Mesenchymal stem cell (in vitro differentiated cells and primary cell): Measurements from ENCODE around the gene LRRC3C.
A peak's percentile ranks its signal among the peaks of the same experiment; 100 is the strongest.

Source experiments
- DNase-seq: peaks from one replicate; pipeline ENCODE4 v3.0.0-alpha.2; 2013
- H2AFZ ChIP-seq: one replicate; pipeline ENCODE4 v1.6.1; 2013; ENCODE audit warnings: low read depth, mild to moderate bottlenecking, control low read depth, inconsistent platforms, low read length, moderate library complexity
- H2AK5ac ChIP-seq: 2 replicates; pipeline ENCODE4 v1.6.1; 2013; ENCODE audit warnings: low read length, moderate library complexity, mild to moderate bottlenecking, inconsistent platforms; ENCODE audit not compliant: severe bottlenecking
- H2BK120ac ChIP-seq: one replicate; pipeline ENCODE4 v1.6.1; 2013; ENCODE audit warnings: low read depth, mild to moderate bottlenecking, inconsistent platforms, low read length, moderate library complexity
- H2BK12ac ChIP-seq, 2 experiments: one replicate each; pipeline ENCODE4 v1.6.1; 2013; ENCODE audit warnings: inconsistent platforms in 2 of 2, low read length in 2 of 2, mild to moderate bottlenecking in 2 of 2, moderate library complexity in 2 of 2, control low read depth in 1 of 2
- H2BK15ac ChIP-seq: one replicate; pipeline ENCODE4 v1.6.1; 2013; ENCODE audit warnings: mild to moderate bottlenecking, low read depth, inconsistent platforms; ENCODE audit not compliant: poor library complexity, severe bottlenecking
- H2BK5ac ChIP-seq: 2 replicates; pipeline ENCODE4 v1.6.1; 2013; ENCODE audit warnings: low read depth, mild to moderate bottlenecking, low read length, control low read depth, inconsistent platforms; ENCODE audit not compliant: poor library complexity, severe bottlenecking
- H3K14ac ChIP-seq, 2 experiments: one replicate each; pipeline ENCODE4 v1.6.1; 2013; ENCODE audit warnings: inconsistent platforms in 2 of 2, low read length in 2 of 2, control low read depth in 1 of 2, mild to moderate bottlenecking in 1 of 2, moderate library complexity in 1 of 2
- H3K18ac ChIP-seq, 2 experiments: one replicate each; pipeline ENCODE4 v1.6.1; 2013; ENCODE audit warnings: inconsistent platforms in 2 of 2, low read length in 2 of 2, control low read depth in 1 of 2, low read depth in 1 of 2, mild to moderate bottlenecking in 1 of 2
- H3K23ac ChIP-seq, 2 experiments: one replicate each; pipeline ENCODE4 v1.6.1; 2013; ENCODE audit warnings: inconsistent platforms in 2 of 2, low read length in 2 of 2, mild to moderate bottlenecking in 2 of 2, moderate library complexity in 2 of 2, control low read depth in 1 of 2
- H3K27ac ChIP-seq: 2 replicates; pipeline ENCODE4 v1.5.1; 2013; ENCODE audit warnings: mild to moderate bottlenecking, moderate library complexity, low read length, control low read depth, inconsistent platforms; ENCODE audit not compliant: poor library complexity, severe bottlenecking
- H3K27me3 ChIP-seq, 2 experiments: 2 replicates each; pipeline versions ENCODE4 v1.6.1 to v1.7.0; 2013; ENCODE audit warnings: low read length in 2 of 2, mild to moderate bottlenecking in 2 of 2, moderate library complexity in 2 of 2, control low read depth in 1 of 2, inconsistent platforms in 1 of 2; ENCODE audit not compliant: control insufficient read depth in 1 of 2, insufficient read depth in 1 of 2
- H3K36me3 ChIP-seq, 2 experiments: 2 replicates each; pipeline versions ENCODE4 v1.6.1 to v1.7.0; 2013; ENCODE audit warnings: low read length in 2 of 2, control low read depth in 1 of 2, inconsistent platforms in 1 of 2, low read depth in 1 of 2, mild to moderate bottlenecking in 1 of 2; ENCODE audit not compliant: insufficient read depth in 2 of 2, control insufficient read depth in 1 of 2
- H3K4ac ChIP-seq, 2 experiments: one replicate each; pipeline ENCODE4 v1.6.1; 2013; ENCODE audit warnings: inconsistent platforms in 2 of 2, low read length in 2 of 2, mild to moderate bottlenecking in 2 of 2, moderate library complexity in 2 of 2, control low read depth in 1 of 2, low read depth in 1 of 2
- H3K4me1 ChIP-seq: 2 replicates; pipeline ENCODE4 v1.6.1; 2013; ENCODE audit warnings: low read depth, low read length, control low read depth; ENCODE audit not compliant: control insufficient read depth, insufficient read depth
- H3K4me2 ChIP-seq: 2 replicates; pipeline ENCODE4 v1.6.1; 2013; ENCODE audit warnings: low read length, mild to moderate bottlenecking, inconsistent platforms; ENCODE audit not compliant: poor library complexity, severe bottlenecking
- H3K4me3 ChIP-seq, 2 experiments: 2 replicates each; pipeline versions ENCODE4 v1.5.1 to v1.7.0; 2013; ENCODE audit warnings: low read length in 2 of 2, mild to moderate bottlenecking in 2 of 2, control low read depth in 1 of 2, low read depth in 1 of 2; ENCODE audit not compliant: insufficient read depth in 1 of 2
- H3K79me1 ChIP-seq: replicated peaks from 2 replicates; pipeline ENCODE4 v1.6.1; 2013; ENCODE audit warnings: mild to moderate bottlenecking, control low read depth, low read length, inconsistent platforms; ENCODE audit not compliant: poor library complexity, severe bottlenecking
- H3K9ac ChIP-seq: 2 replicates; pipeline ENCODE4 v1.7.0; 2013; ENCODE audit warnings: mild to moderate bottlenecking, low read length, moderate library complexity
- H3K9me3 ChIP-seq: 2 replicates; pipeline ENCODE4 v1.7.0; 2013; ENCODE audit warnings: mild to moderate bottlenecking, low read length; ENCODE audit not compliant: control insufficient read depth
- H4K8ac ChIP-seq: one replicate; pipeline ENCODE4 v1.6.1; 2013; ENCODE audit warnings: inconsistent platforms, mild to moderate bottlenecking, low read length, moderate library complexity
- H4K91ac ChIP-seq: one replicate; pipeline ENCODE4 v1.6.1; 2013; ENCODE audit warnings: mild to moderate bottlenecking, low read length, inconsistent platforms
- WGBS: methylation state at CpG from one replicate; pipeline ENCODE4 v1.1.7; 2013; ENCODE audit warnings: mixed read lengths; 5-methylcytosine and 5-hydroxymethylcytosine counted together

The LRRC3C gene

GRCh38 chr17:39915559-39915958 is 12.0 kb upstream of the LRRC3C start:
- DNase-seq = no peak
- no peak overlapping the region for H2AFZ ChIP-seq
- no peak overlapping the region for H3K23ac ChIP-seq
- peaks cover 25 to 50% of the 10 kb centered on the region in 2 experiments for H3K36me3 ChIP-seq
- 95% methylated on average over 2 of the region's 4 CpGs for WGBS
- no peak overlapping the region for H2BK15ac ChIP-seq
- no peak overlapping the region for H2AK5ac ChIP-seq
- H2BK120ac ChIP-seq = no peak overlapping the region
- H4K91ac ChIP-seq = no peak overlapping the region
- no peak overlapping the region for H3K18ac ChIP-seq
- peaks cover 2% of the 10 kb centered on the region for H3K79me1 ChIP-seq
- H3K9ac ChIP-seq = no peak overlapping the region
- no peak overlapping the region for H4K8ac ChIP-seq
- H2BK5ac ChIP-seq = no peak overlapping the region
- no peak overlapping the region for H3K4me2 ChIP-seq
- H3K4ac ChIP-seq = no peak overlapping the region
- H3K4me3 ChIP-seq = no peak overlapping the region
- H3K9me3 ChIP-seq = no peaks in the 10 kb centered on the region
- H3K27ac ChIP-seq = no peak overlapping the region
- no peaks in the 10 kb centered on the region for H3K4me1 ChIP-seq
- no peak overlapping the region for H2BK12ac ChIP-seq
- no peak overlapping the region for H3K14ac ChIP-seq
- no peaks in the 10 kb centered on the region for H3K27me3 ChIP-seq

- DNase-seq = peak; percentile 8
- no peak overlapping the region for H4K91ac ChIP-seq
- H3K4me2 ChIP-seq = no peak overlapping the region
- H2BK15ac ChIP-seq = no peak overlapping the region
- H3K23ac ChIP-seq = no peak overlapping the region
- H3K14ac ChIP-seq = no peak overlapping the region
- no peak overlapping the region for H4K8ac ChIP-seq
- 85% methylated on average over 6 of the region's 7 CpGs for WGBS
- H3K4me3 ChIP-seq = no peak overlapping the region
- H2AFZ ChIP-seq = no peak overlapping the region
- no peak overlapping the region for H3K9ac ChIP-seq
- no peaks in the 10 kb centered on the region for H3K4me1 ChIP-seq
- no peaks in the 10 kb centered on the region for H3K9me3 ChIP-seq
- peaks cover 11% of the 10 kb centered on the region for H3K79me1 ChIP-seq
- no peak overlapping the region for H3K27ac ChIP-seq
- no peak overlapping the region for H3K18ac ChIP-seq
- no peaks in the 10 kb centered on the region for H3K27me3 ChIP-seq
- no peak overlapping the region for H2BK120ac ChIP-seq
- H2BK5ac ChIP-seq = no peak overlapping the region
- H3K4ac ChIP-seq = no peak overlapping the region
- no peak overlapping the region for H2BK12ac ChIP-seq
- H2AK5ac ChIP-seq = no peak overlapping the region
- H3K36me3 ChIP-seq = peaks cover 33 to 58% of the 10 kb centered on the region in 2 experiments
These were observed 10.6 kb upstream of the LRRC3C start for GRCh38 chr17:39916918-39917317.

GRCh38 chr17:39919087-39919683 is 8.3 kb upstream of the LRRC3C start:
- Histone ChIP-seq H3K4me3 (no peak overlapping the region), H2AK5ac (no peak overlapping the region), H3K9me3 (no peaks in the 10 kb centered on the region), H3K27me3 (no peaks in the 10 kb centered on the region), H4K8ac (no peak overlapping the region), H3K23ac (no peak overlapping the region), H2AFZ (no peak overlapping the region), H2BK15ac (no peak overlapping the region), H3K4ac (no peak overlapping the region), H3K14ac (no peak overlapping the region), H2BK5ac (no peak overlapping the region), H3K4me2 (no peak overlapping the region), H2BK12ac (no peak overlapping the region), H3K4me1 (peaks cover 5% of the 10 kb centered on the region), H4K91ac (no peak overlapping the region), H3K36me3 (peaks cover 51 to 65% of the 10 kb centered on the region in 2 experiments), H2BK120ac (no peak overlapping the region), H3K9ac (no peak overlapping the region), H3K79me1 (peaks cover 33% of the 10 kb centered on the region), H3K18ac (no peak overlapping the region), H3K27ac (no peak overlapping the region)
- 97% methylated on average over 9 of the region's 9 CpGs for WGBS
- no peak for DNase-seq

- H2AFZ ChIP-seq = no peak overlapping the region
- H2BK5ac ChIP-seq = no peak overlapping the region
- H4K91ac ChIP-seq = no peak overlapping the region
- H3K23ac ChIP-seq = no peak overlapping the region
- no peak overlapping the region for H3K4ac ChIP-seq
- H2AK5ac ChIP-seq = no peak overlapping the region
- peaks cover 51 to 64% of the 10 kb centered on the region in 2 experiments for H3K36me3 ChIP-seq
- no peak overlapping the region for H3K4me3 ChIP-seq
- peaks cover 44% of the 10 kb centered on the region for H3K79me1 ChIP-seq
- no peak overlapping the region for H3K4me2 ChIP-seq
- H2BK15ac ChIP-seq = no peak overlapping the region
- no peaks in the 10 kb centered on the region for H3K27me3 ChIP-seq
- no peak overlapping the region for H3K14ac ChIP-seq
- H2BK120ac ChIP-seq = no peak overlapping the region
- 90% methylated on average over 17 of the region's 19 CpGs for WGBS
- no peak overlapping the region for H2BK12ac ChIP-seq
- no peak for DNase-seq
- H3K4me1 ChIP-seq = peaks cover 15% of the 10 kb centered on the region
- no peak overlapping the region for H3K27ac ChIP-seq
- H3K18ac ChIP-seq = no peak overlapping the region
- H4K8ac ChIP-seq = no peak overlapping the region
- no peak overlapping the region for H3K9ac ChIP-seq
- no peaks in the 10 kb centered on the region for H3K9me3 ChIP-seq
These were observed 7.0 kb upstream of the LRRC3C start for GRCh38 chr17:39920218-39921210.
